ENCODE results near the gene MTRF1.
A peak's percentile ranks its signal among the peaks of the same experiment; 100 is the strongest.

The MTRF1 gene

GRCh38 chr13:41254902-41255301 lies 8.5 kb downstream of the MTRF1 start:
- H3K27me3 Mint-ChIP-seq = no peaks in the 10 kb centered on the region
- H3K4me3 Mint-ChIP-seq = no peak overlapping the region
- H3K36me3 Mint-ChIP-seq = peaks cover 71% of the 10 kb centered on the region
- no peak for ATAC-seq
- H3K9me3 Mint-ChIP-seq = no peaks in the 10 kb centered on the region
- H3K4me1 Mint-ChIP-seq = peaks cover 14% of the 10 kb centered on the region
- H3K27ac Mint-ChIP-seq = no peak overlapping the region

GRCh38 chr13:41250993-41251392 lies 12.4 kb downstream of the MTRF1 start:
- ATAC-seq = no peak
- Mint-ChIP-seq H3K4me3 (no peak overlapping the region), H3K4me1 (no peaks in the 10 kb centered on the region), H3K27me3 (no peaks in the 10 kb centered on the region), H3K9me3 (no peaks in the 10 kb centered on the region), H3K27ac (no peak overlapping the region), H3K36me3 (peaks cover 47% of the 10 kb centered on the region)

- H3K4me3 Mint-ChIP-seq = no peak overlapping the region
- H3K27ac Mint-ChIP-seq = no peak overlapping the region
- no peak for ATAC-seq
- no peaks in the 10 kb centered on the region for H3K27me3 Mint-ChIP-seq
- peaks cover 38% of the 10 kb centered on the region for H3K36me3 Mint-ChIP-seq
- no peaks in the 10 kb centered on the region for H3K9me3 Mint-ChIP-seq
- H3K4me1 Mint-ChIP-seq = no peaks in the 10 kb centered on the region
Observed at GRCh38 chr13:41246969-41247680, 16.3 kb downstream of the MTRF1 start.

- no peak for ATAC-seq
- H3K9me3 Mint-ChIP-seq = no peaks in the 10 kb centered on the region
- no peaks in the 10 kb centered on the region for H3K4me1 Mint-ChIP-seq
- no peak overlapping the region for H3K27ac Mint-ChIP-seq
- H3K4me3 Mint-ChIP-seq = no peak overlapping the region
- no peaks in the 10 kb centered on the region for H3K27me3 Mint-ChIP-seq
- H3K36me3 Mint-ChIP-seq = peaks cover 28% of the 10 kb centered on the region
Observed at GRCh38 chr13:41244556-41244955, 18.8 kb downstream of the MTRF1 start.

GRCh38 chr13:41241626-41242025 lies 21.8 kb downstream of the MTRF1 start:
- Mint-ChIP-seq H3K27ac (no peak overlapping the region), H3K27me3 (no peaks in the 10 kb centered on the region), H3K4me3 (no peak overlapping the region), H3K9me3 (no peaks in the 10 kb centered on the region), H3K4me1 (no peaks in the 10 kb centered on the region), H3K36me3 (peaks cover 44% of the 10 kb centered on the region)
- ATAC-seq = no peak

- peaks cover 54% of the 10 kb centered on the region for H3K36me3 Mint-ChIP-seq
- no peak overlapping the region for H3K27ac Mint-ChIP-seq
- ATAC-seq = no peak
- H3K9me3 Mint-ChIP-seq = no peaks in the 10 kb centered on the region
- H3K27me3 Mint-ChIP-seq = no peaks in the 10 kb centered on the region
- H3K4me3 Mint-ChIP-seq = no peak overlapping the region
- peaks cover 20% of the 10 kb centered on the region for H3K4me1 Mint-ChIP-seq
Observed at GRCh38 chr13:41236369-41236768, 27.0 kb downstream of the MTRF1 start.

GRCh38 chr13:41232578-41233480 lies 30.5 kb downstream of the MTRF1 start:
- ATAC-seq = no peak
- Mint-ChIP-seq H3K9me3 (no peaks in the 10 kb centered on the region), H3K27me3 (no peaks in the 10 kb centered on the region), H3K27ac (no peak overlapping the region), H3K4me1 (peaks cover 20% of the 10 kb centered on the region), H3K4me3 (no peak overlapping the region), H3K36me3 (peaks cover 53% of the 10 kb centered on the region)

GRCh38 chr13:41231786-41232185 lies 31.6 kb downstream of the MTRF1 start:
- H3K27ac Mint-ChIP-seq = peak overlapping the region; percentile 20
- peaks cover 53% of the 10 kb centered on the region for H3K36me3 Mint-ChIP-seq
- ATAC-seq = no peak

GRCh38 chr13:41231025-41231677 lies 32.2 kb downstream of the MTRF1 start:
- Mint-ChIP-seq H3K4me3 (no peak overlapping the region), H3K27me3 (no peaks in the 10 kb centered on the region), H3K4me1 (peaks cover 20% of the 10 kb centered on the region), H3K36me3 (peaks cover 51% of the 10 kb centered on the region), H3K27ac (peak overlapping the region; percentile 20), H3K9me3 (no peaks in the 10 kb centered on the region)
- ATAC-seq = no peak

More at GRCh38 chr13:41231786-41232185, 31.6 kb downstream of the MTRF1 start:
- no peak overlapping the region for H3K4me3 Mint-ChIP-seq
- H3K9me3 Mint-ChIP-seq = no peaks in the 10 kb centered on the region
- H3K4me1 Mint-ChIP-seq = peaks cover 20% of the 10 kb centered on the region
- H3K27me3 Mint-ChIP-seq = no peaks in the 10 kb centered on the region

GRCh38 chr13:41229356-41229755 lies 34.0 kb downstream of the MTRF1 start:
- peaks cover 42% of the 10 kb centered on the region for H3K36me3 Mint-ChIP-seq
- peaks cover 20% of the 10 kb centered on the region for H3K4me1 Mint-ChIP-seq
- ATAC-seq = no peak
- no peaks in the 10 kb centered on the region for H3K9me3 Mint-ChIP-seq
- H3K27me3 Mint-ChIP-seq = no peaks in the 10 kb centered on the region
- no peak overlapping the region for H3K27ac Mint-ChIP-seq
- no peak overlapping the region for H3K4me3 Mint-ChIP-seq

- H3K4me1 Mint-ChIP-seq = peaks cover 4% of the 10 kb centered on the region
- H3K9me3 Mint-ChIP-seq = no peaks in the 10 kb centered on the region
- H3K4me3 Mint-ChIP-seq = no peak overlapping the region
- no peak for ATAC-seq
- no peaks in the 10 kb centered on the region for H3K27me3 Mint-ChIP-seq
- no peak overlapping the region for H3K27ac Mint-ChIP-seq
- H3K36me3 Mint-ChIP-seq = peaks cover 41% of the 10 kb centered on the region
Observed at GRCh38 chr13:41224113-41225110, 39.0 kb downstream of the MTRF1 start.

GRCh38 chr13:41222259-41222852 lies 41.0 kb downstream of the MTRF1 start:
- peak; percentile 80 for ATAC-seq
- no peak overlapping the region for H3K27ac Mint-ChIP-seq
- no peak overlapping the region for H3K4me3 Mint-ChIP-seq

GRCh38 chr13:41220401-41220800 lies 43.0 kb downstream of the MTRF1 start:
- Mint-ChIP-seq H3K36me3 (peaks cover 45% of the 10 kb centered on the region), H3K4me1 (peaks cover 4% of the 10 kb centered on the region), H3K27me3 (no peaks in the 10 kb centered on the region), H3K27ac (no peak overlapping the region), H3K9me3 (no peaks in the 10 kb centered on the region), H3K4me3 (no peak overlapping the region)
- ATAC-seq = no peak

More at GRCh38 chr13:41222259-41222852, 41.0 kb downstream of the MTRF1 start:
- Mint-ChIP-seq H3K4me1 (peaks cover 4% of the 10 kb centered on the region), H3K9me3 (no peaks in the 10 kb centered on the region), H3K36me3 (peaks cover 44% of the 10 kb centered on the region), H3K27me3 (no peaks in the 10 kb centered on the region)

GRCh38 chr13:41216160-41216559 lies 47.2 kb downstream of the MTRF1 start:
- H3K27ac Mint-ChIP-seq = no peak overlapping the region
- H3K4me1 Mint-ChIP-seq = no peaks in the 10 kb centered on the region
- H3K27me3 Mint-ChIP-seq = no peaks in the 10 kb centered on the region
- peaks cover 46% of the 10 kb centered on the region for H3K36me3 Mint-ChIP-seq
- no peak overlapping the region for H3K4me3 Mint-ChIP-seq
- peaks cover 6% of the 10 kb centered on the region for H3K9me3 Mint-ChIP-seq
- no peak for ATAC-seq
